Transverse colon (tissue), 4 donors: ENCODE data around the gene PDE8A. TPM values are rescaled to one million over a fixed set of nuclear protein-coding genes. Genes with fewer than 3 reads are reported as not detected.

Experiments used
- DNase-seq: peaks from one replicate; pipeline ENCODE4 v3.0.0-alpha.2; 2019
- H3K27ac ChIP-seq, 4 donors: fragments of 200-600 bp; sonication (generic); 2 replicates each; pipeline ENCODE4 v1.5.1; 2016 to 2018; ENCODE audit warnings: inconsistent platforms in 4 of 4
- H3K27me3 ChIP-seq: fragments of 200-600 bp; sonication (generic); 2 replicates; pipeline ENCODE4 v1.5.1; 2017; ENCODE audit warnings: inconsistent platforms
- H3K36me3 ChIP-seq, 4 donors: fragments of 200-600 bp; sonication (generic); 2 replicates each; pipeline ENCODE4 v1.5.1; 2017 to 2019; ENCODE audit warnings: inconsistent platforms in 4 of 4
- H3K4me1 ChIP-seq, 4 donors: fragments of 200-600 bp; sonication (generic); 2 replicates each; pipeline ENCODE4 v1.5.1; 2017 to 2020; ENCODE audit warnings: inconsistent platforms in 4 of 4
- H3K4me3 ChIP-seq, 4 donors: fragments of 200-600 bp; sonication (generic); 1 replicate in 1 of 4; 2 replicates in 3 of 4; pipeline versions ENCODE4 v1.5.1 to v1.6.1; 2017 to 2019; ENCODE audit warnings: inconsistent platforms in 4 of 4
- H3K9me3 ChIP-seq, 2 donors: fragments of 200-600 bp; sonication (generic); 2 replicates each; pipeline ENCODE4 v1.5.1; 2017 to 2019; ENCODE audit warnings: inconsistent platforms in 2 of 2
- CTCF ChIP-seq, 5 experiments: fragments of 200-600 bp in 3 of 5; fragments of 450-650 bp in 2 of 5; sonication (generic) in 3 of 5; IDR thresholded peaks; 1 replicate in 2 of 5; 2 replicates in 3 of 5; pipeline ENCODE4 v1.5.1; 2016 to 2017; ENCODE audit warnings: antibody characterized with exemption in 5 of 5, inconsistent platforms in 3 of 5, mild to moderate bottlenecking in 2 of 5, moderate library complexity in 1 of 5
- EP300 ChIP-seq: sonication (generic); formaldehyde crosslinking; IDR thresholded peaks from one replicate; pipeline ENCODE4 v1.6.1; 2017; ENCODE audit warnings: antibody characterized with exemption, low read depth
- POLR2A ChIP-seq: fragments of 450-650 bp; IDR thresholded peaks from one replicate; pipeline ENCODE4 v1.6.1; 2016; ENCODE audit warnings: antibody characterized with exemption, mild to moderate bottlenecking, moderate library complexity
- POLR2AphosphoS5 ChIP-seq, 3 donors: sonication (generic); formaldehyde crosslinking; IDR thresholded peaks; one replicate each; pipeline ENCODE4 v1.6.1; 2016; ENCODE audit warnings: antibody characterized with exemption in 3 of 3
- WGBS, 2 donors: methylation state at CpG; one replicate each; pipeline ENCODE4 v1.1.5; 2018; ENCODE audit warnings: low coverage in 1 of 2; 5-methylcytosine and 5-hydroxymethylcytosine counted together
- in situ Hi-C, 4 donors: fragments of 200-750 bp; cut with MboI; loops; one replicate each; pipeline versions ENCODE4 v1.15.0 to v1.15.1; 2017; ENCODE audit warnings: low sequenced_read_pairs in 3 of 4, low pct_ligation_motif_present in 1 of 4, low pct_unique_long_range_greater_than_20kb in 1 of 4
- intact Hi-C: fragments of 100-400 bp; cut with DNase I; formaldehyde crosslinking; loops from one replicate; pipeline ENCODE4 v1.15.1; 2023; ENCODE audit warnings: low total_unique reads
- total RNA-seq, 4 donors: library from RNA; depleted of rRNA; stranded (reverse); fragments of >200 nt; gene quantifications; one replicate each; pipeline ENCODE4 v1.1.0, GENCODE V29; 2016

PDE8A gene
- total RNA-seq, 4 donors from 2014 or later, result 115 to 188 (median 165) TPM

- TF ChIP-seq POLR2A (no peak), EP300 (no peak), CTCF (IDR thresholded peaks at IDR 0.05) (no peak), POLR2AphosphoS5 (IDR thresholded peaks at IDR 0.05) (no peak)
- H3K27ac ChIP-seq, result no peak overlapping the region
- 100% methylated on average over 1 to 2 of the region's 2 CpGs for WGBS, 2 donors
- no peaks in the 10 kb centered on the region for H3K9me3 ChIP-seq
- no peak for DNase-seq
- H3K27me3 ChIP-seq, result no peaks in the 10 kb centered on the region
- no peaks in the 10 kb centered on the region for H3K4me1 ChIP-seq
- intact Hi-C loops, result no loop called here
- in situ Hi-C loops, result no loop called here
- H3K36me3 ChIP-seq, result peaks cover 0 to 44% (median 10%) of the 10 kb centered on the region in 4 donors
- H3K4me3 ChIP-seq, result no peak overlapping the region
These were observed 105.2 kb downstream of the PDE8A start for GRCh38 chr15:85086855-85087254.

- Histone ChIP-seq H3K27me3 (no peaks in the 10 kb centered on the region), H3K9me3 (no peaks in the 10 kb centered on the region), H3K4me1 (no peaks in the 10 kb centered on the region), H3K27ac (no peak overlapping the region), H3K4me3 (no peak overlapping the region), H3K36me3 (peaks cover 0 to 58% (median 10%) of the 10 kb centered on the region in 4 donors)
- intact Hi-C loops (no loop called here), in situ Hi-C loops (no loop called here)
- no peak for DNase-seq
- WGBS, 2 donors, result 83 to 86% methylated on average over 3 to 5 of the region's 5 CpGs
- no peak for TF ChIP-seq POLR2AphosphoS5 (IDR thresholded peaks at IDR 0.05)
- TF ChIP-seq POLR2A, result no peak
- TF ChIP-seq CTCF (IDR thresholded peaks at IDR 0.05), result no peak
- no peak for TF ChIP-seq EP300
These were observed 106.6 kb downstream of the PDE8A start for GRCh38 chr15:85088300-85088699.

- H3K4me1 ChIP-seq, result no peaks in the 10 kb centered on the region
- DNase-seq, result no peak
- no peaks in the 10 kb centered on the region for H3K27me3 ChIP-seq
- H3K27ac ChIP-seq, result no peak overlapping the region
- in situ Hi-C loops (no loop called here), intact Hi-C loops (no loop called here)
- H3K9me3 ChIP-seq, result no peaks in the 10 kb centered on the region
- TF ChIP-seq POLR2AphosphoS5 (IDR thresholded peaks at IDR 0.05) (no peak), EP300 (no peak), CTCF (IDR thresholded peaks at IDR 0.05) (no peak), POLR2A (no peak)
- WGBS, 2 donors, result 81 to 88% methylated on average over 3 to 5 of the region's 5 CpGs
- no peak overlapping the region for H3K4me3 ChIP-seq
- peaks cover 0 to 52% (median 7%) of the 10 kb centered on the region in 4 donors for H3K36me3 ChIP-seq
These were observed 108.4 kb downstream of the PDE8A start for GRCh38 chr15:85089929-85090597.

- in situ Hi-C loops (no loop called here), intact Hi-C loops (no loop called here)
- no peak overlapping the region for H3K4me3 ChIP-seq
- WGBS, 2 donors, result 67 to 94% methylated on average over 1 to 2 of the region's 2 CpGs
- H3K9me3 ChIP-seq, result no peaks in the 10 kb centered on the region
- H3K4me1 ChIP-seq, result no peaks in the 10 kb centered on the region
- peaks cover 0 to 48% (median 3%) of the 10 kb centered on the region in 4 donors for H3K36me3 ChIP-seq
- DNase-seq, result no peak
- no peaks in the 10 kb centered on the region for H3K27me3 ChIP-seq
- no peak for TF ChIP-seq EP300
- no peak for TF ChIP-seq CTCF (IDR thresholded peaks at IDR 0.05)
- no peak for TF ChIP-seq POLR2AphosphoS5 (IDR thresholded peaks at IDR 0.05)
- no peak for TF ChIP-seq POLR2A
- H3K27ac ChIP-seq, result no peak overlapping the region
These were observed 110.3 kb downstream of the PDE8A start for GRCh38 chr15:85091990-85092389.
